ENCODE results near the gene SLC17A7.

GRCh38 chr19:49468746-49469447, 27.6 kb upstream of the SLC17A7 start:
- no peak for TF ChIP-seq SMARCE1 (IDR thresholded peaks at IDR 0.05; ENCODE audit: borderline replicate concordance)
- TF ChIP-seq CBFB (CRISPR knock-in tag; IDR thresholded peaks at IDR 0.05): no peak
- no peak for TF ChIP-seq ZNF607 (CRISPR knock-in tag; IDR thresholded peaks at IDR 0.05; ENCODE audit: borderline replicate concordance)
- TF ChIP-seq MLX (CRISPR knock-in tag; IDR thresholded peaks at IDR 0.05): no peak
- no peak for TF ChIP-seq HMG20B (CRISPR knock-in tag; conservative IDR thresholded peaks at IDR 0.05)
